HG02642 (cell line): ENCODE data around the gene MPRIP.

Source experiments
- ATAC-seq: cut with Tn5 transposase; IDR thresholded peaks from one replicate; pipeline ENCODE4 v1.9.1; 2021; ENCODE audit warnings: mild to moderate bottlenecking; ENCODE audit not compliant: unreplicated experiment, poor library complexity

The MPRIP gene

GRCh38 chr17:17242246-17242645, 200.0 kb downstream of the MPRIP start:
- no peak for ATAC-seq
